Stimulated activated CD8-positive, alpha-beta memory T cell treated with anti-CD3 and anti-CD28 coated beads, Interleukin-7, amount 100 ng/mL, for 4 hours (primary cell): ENCODE results near the gene ANKRD28.
"Not testable (repeated sequence)": the region's sequence is repeated elsewhere in the genome, so short reads cannot be mapped to it uniquely, and the experiment has no call there.

Experiments
- DNase-seq, 2 donors: peaks; one replicate each; pipeline ENCODE4 v3.0.0-alpha.2; 2020; ENCODE audit warnings: low read depth in 2 of 2

The ANKRD28 gene

GRCh38 chr3:15797642-15798303 is at the start of gene ANKRD28:
TSS of gene ANKRD28 (minus strand) at chr3:15797979. CDS start at chr3:15796521, 1,458 bp downstream.
- DNase-seq, result no peak

GRCh38 chr3:15847239-15847638 is 49.5 kb upstream of the ANKRD28 start:
- DNase-seq, result no peak

- no peak for DNase-seq
Observed at GRCh38 chr3:15846606-15847005, 48.8 kb upstream of the ANKRD28 start.

GRCh38 chr3:15845475-15845874 is 47.7 kb upstream of the ANKRD28 start:
- DNase-seq, result no peak

- no peak for DNase-seq
Observed at GRCh38 chr3:15844889-15845288, 47.1 kb upstream of the ANKRD28 start.

GRCh38 chr3:15841091-15841973 is 43.6 kb upstream of the ANKRD28 start:
- DNase-seq, result not testable (repeated sequence)

- no peak for DNase-seq
Observed at GRCh38 chr3:15839568-15839967, 41.8 kb upstream of the ANKRD28 start.

GRCh38 chr3:15831927-15832326 is 34.1 kb upstream of the ANKRD28 start:
- no peak for DNase-seq

- no peak for DNase-seq
Observed at GRCh38 chr3:15825016-15825415, 27.2 kb upstream of the ANKRD28 start.

- no peak for DNase-seq
Observed at GRCh38 chr3:15823092-15823491, 25.3 kb upstream of the ANKRD28 start.

GRCh38 chr3:15822281-15822680 is 24.5 kb upstream of the ANKRD28 start:
- DNase-seq, result no peak

GRCh38 chr3:15820911-15821310 is 23.1 kb upstream of the ANKRD28 start:
- DNase-seq, result no peak

GRCh38 chr3:15819576-15819975 is 21.8 kb upstream of the ANKRD28 start:
- no peak for DNase-seq

GRCh38 chr3:15819043-15819442 is 21.3 kb upstream of the ANKRD28 start:
- no peak for DNase-seq

- DNase-seq, result no peak
Observed at GRCh38 chr3:15815696-15816095, 17.9 kb upstream of the ANKRD28 start.

- DNase-seq, result not testable (repeated sequence)
Observed at GRCh38 chr3:15813079-15813478, 15.3 kb upstream of the ANKRD28 start.

GRCh38 chr3:15812183-15812582 is 14.4 kb upstream of the ANKRD28 start:
- no peak for DNase-seq

- DNase-seq, result no peak
Observed at GRCh38 chr3:15810702-15811101, 12.9 kb upstream of the ANKRD28 start.

GRCh38 chr3:15809313-15809712 is 11.5 kb upstream of the ANKRD28 start:
- no peak for DNase-seq

- DNase-seq, result no peak
Observed at GRCh38 chr3:15808679-15809310, 11.0 kb upstream of the ANKRD28 start.

GRCh38 chr3:15805756-15806266 is 8.0 kb upstream of the ANKRD28 start:
- no peak for DNase-seq

GRCh38 chr3:15804553-15805095 is 6.8 kb upstream of the ANKRD28 start:
- no peak for DNase-seq
